HG03575 (cell line): ENCODE results near the gene PLSCR1.
"Not testable (repeated sequence)": the region's sequence is repeated elsewhere in the genome, so short reads cannot be mapped to it uniquely, and the experiment has no call there.

ENCODE experiments used
- ATAC-seq: cut with Tn5 transposase; IDR thresholded peaks from one replicate; pipeline ENCODE4 v1.9.1; 2021; ENCODE audit not compliant: unreplicated experiment, insufficient number of reproducible peaks, low FRiP score; ENCODE audit errors: extremely low read depth

PLSCR1 gene

GRCh38 chr3:146522174-146523158, 21.9 kb downstream of the PLSCR1 start:
- ATAC-seq: not testable (repeated sequence)

- no peak for ATAC-seq
These were observed 23.0 kb downstream of the PLSCR1 start for GRCh38 chr3:146521394-146521793.

GRCh38 chr3:146519810-146520209, 24.6 kb downstream of the PLSCR1 start:
- no peak for ATAC-seq

- ATAC-seq: no peak
These were observed 26.5 kb downstream of the PLSCR1 start for GRCh38 chr3:146517684-146518435.

GRCh38 chr3:146513386-146514051, 30.9 kb downstream of the PLSCR1 start:
- no peak for ATAC-seq

- ATAC-seq: no peak
These were observed 32.8 kb downstream of the PLSCR1 start for GRCh38 chr3:146511402-146512134.

- no peak for ATAC-seq
These were observed 36.9 kb downstream of the PLSCR1 start for GRCh38 chr3:146507331-146508120.

GRCh38 chr3:146505516-146505915, 38.9 kb downstream of the PLSCR1 start:
- no peak for ATAC-seq

- ATAC-seq: no peak
These were observed 39.8 kb downstream of the PLSCR1 start for GRCh38 chr3:146504498-146505197.

GRCh38 chr3:146503461-146504202, 40.8 kb downstream of the PLSCR1 start:
- peak; percentile 92 for ATAC-seq

GRCh38 chr3:146502887-146503460, 41.4 kb downstream of the PLSCR1 start:
- no peak for ATAC-seq

GRCh38 chr3:146501752-146502151, 42.7 kb downstream of the PLSCR1 start:
- peak; percentile 20 for ATAC-seq

GRCh38 chr3:146499701-146500100, 44.7 kb downstream of the PLSCR1 start:
- ATAC-seq: no peak

- no peak for ATAC-seq
These were observed 46.2 kb downstream of the PLSCR1 start for GRCh38 chr3:146498002-146498736.

- not testable (repeated sequence) for ATAC-seq
These were observed 47.1 kb downstream of the PLSCR1 start for GRCh38 chr3:146497145-146497843.
